GM18526 (cell line): Measurements from ENCODE around the gene AKAP6.

ENCODE experiments used
- POLR2A ChIP-seq: IDR thresholded peaks from 3 replicates; pipeline ENCODE4 v1.6.1; 2011; ENCODE audit not compliant: insufficient read length; ENCODE audit errors: extremely low read depth

Gene AKAP6

GRCh38 chr14:32764131-32764530, 435.0 kb downstream of the AKAP6 start:
- no peak for TF ChIP-seq POLR2A

GRCh38 chr14:32770422-32770821, 441.3 kb downstream of the AKAP6 start:
- no peak for TF ChIP-seq POLR2A

- no peak for TF ChIP-seq POLR2A
Measured at GRCh38 chr14:32774214-32774613, 445.1 kb downstream of the AKAP6 start.

GRCh38 chr14:32779840-32780239, 450.7 kb downstream of the AKAP6 start:
- TF ChIP-seq POLR2A, result no peak

- no peak for TF ChIP-seq POLR2A
Measured at GRCh38 chr14:32784405-32784804, 455.3 kb downstream of the AKAP6 start.

- no peak for TF ChIP-seq POLR2A
Measured at GRCh38 chr14:32785585-32785984, 456.5 kb downstream of the AKAP6 start.

- no peak for TF ChIP-seq POLR2A
Measured at GRCh38 chr14:32786886-32787285, 457.8 kb downstream of the AKAP6 start.

- no peak for TF ChIP-seq POLR2A
Measured at GRCh38 chr14:32800320-32800719, 471.2 kb downstream of the AKAP6 start.

- TF ChIP-seq POLR2A, result no peak
Measured at GRCh38 chr14:32802295-32802694, 473.2 kb downstream of the AKAP6 start.

- TF ChIP-seq POLR2A, result no peak
Measured at GRCh38 chr14:32805979-32806378, 476.9 kb downstream of the AKAP6 start.

- TF ChIP-seq POLR2A, result no peak
Measured at GRCh38 chr14:32808644-32809043, 479.5 kb downstream of the AKAP6 start.

GRCh38 chr14:32809255-32809654, 480.2 kb downstream of the AKAP6 start:
- TF ChIP-seq POLR2A, result no peak

- TF ChIP-seq POLR2A, result no peak
Measured at GRCh38 chr14:32813401-32813800, 484.3 kb downstream of the AKAP6 start.

GRCh38 chr14:32814721-32815120, 485.6 kb downstream of the AKAP6 start:
- TF ChIP-seq POLR2A, result no peak

- TF ChIP-seq POLR2A, result no peak
Measured at GRCh38 chr14:32816588-32816987, 487.5 kb downstream of the AKAP6 start.

- no peak for TF ChIP-seq POLR2A
Measured at GRCh38 chr14:32817780-32818179, 488.7 kb downstream of the AKAP6 start.

- no peak for TF ChIP-seq POLR2A
Measured at GRCh38 chr14:32818581-32818980, 489.5 kb downstream of the AKAP6 start.

GRCh38 chr14:32820181-32820580, 491.1 kb downstream of the AKAP6 start:
- TF ChIP-seq POLR2A, result no peak
